ENCODE measurements around the gene EXOC6B.

DNA sequence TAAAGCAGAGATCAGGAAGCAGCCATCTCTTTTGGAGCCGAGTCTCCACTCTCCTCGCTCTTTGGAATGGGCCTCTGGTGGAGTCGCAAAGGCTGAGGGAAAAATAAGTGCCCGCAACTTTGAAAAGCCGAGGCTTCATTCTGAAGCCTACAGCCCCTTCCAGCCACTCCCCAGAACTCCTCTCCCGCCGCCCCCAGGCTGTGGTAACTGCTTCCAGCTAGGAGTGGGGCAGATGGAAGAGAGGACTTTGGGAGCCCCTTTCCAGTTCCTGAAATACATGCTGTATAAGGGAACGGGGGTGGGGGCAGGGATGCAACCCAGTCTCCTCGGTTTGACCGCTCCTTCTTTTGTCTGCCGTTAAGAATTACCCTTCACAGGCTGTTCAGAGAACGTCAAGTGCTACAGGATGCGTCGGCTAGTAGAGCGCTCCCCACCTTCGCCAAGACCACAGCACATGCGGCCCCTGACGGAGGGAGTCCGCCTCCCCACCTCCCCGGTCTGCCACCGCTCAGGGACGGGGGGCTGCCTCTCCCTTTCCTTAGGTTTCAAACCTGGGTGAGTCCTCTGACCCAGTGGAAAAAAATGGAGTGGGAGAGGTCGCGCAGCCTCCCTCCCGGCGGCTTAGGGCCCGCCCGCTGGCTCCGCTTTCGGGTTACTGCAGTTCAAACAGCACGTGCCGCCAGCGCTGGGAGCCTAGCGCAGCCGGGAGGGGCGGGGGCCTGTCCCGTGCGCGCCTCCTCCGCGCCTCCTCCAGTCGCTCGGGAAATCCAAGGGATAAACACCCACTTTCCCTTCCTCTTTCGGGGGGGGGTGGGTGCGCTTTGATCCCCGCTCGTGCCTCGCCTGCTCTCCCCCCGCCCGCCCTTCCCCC lies 683.0 kb downstream of the EXOC6B start:
- TF ChIP-seq CTCF (IDR thresholded peaks at IDR 0.05) (no peak), POLR2A (IDR thresholded peaks at IDR 0.05) (no peak)

Measured in prostate gland (tissue), 2 donors.